VCaP (cell line): ENCODE results near the gene ARHGAP18.

ENCODE experiments used
- H3K27ac ChIP-seq: fragments of 450-650 bp; 2 replicates; pipeline ENCODE4 v1.5.1; 2017
- CTCF ChIP-seq: fragments of 450-650 bp; conservative IDR thresholded peaks from 2 replicates; pipeline ENCODE4 v1.5.1; 2017; ENCODE audit warnings: mild to moderate bottlenecking, moderate library complexity

ARHGAP18 gene

GRCh38 chr6:129634411-129635230, 75.4 kb downstream of the ARHGAP18 start:
- TF ChIP-seq CTCF, result no peak
- no peak overlapping the region for H3K27ac ChIP-seq

DNA sequence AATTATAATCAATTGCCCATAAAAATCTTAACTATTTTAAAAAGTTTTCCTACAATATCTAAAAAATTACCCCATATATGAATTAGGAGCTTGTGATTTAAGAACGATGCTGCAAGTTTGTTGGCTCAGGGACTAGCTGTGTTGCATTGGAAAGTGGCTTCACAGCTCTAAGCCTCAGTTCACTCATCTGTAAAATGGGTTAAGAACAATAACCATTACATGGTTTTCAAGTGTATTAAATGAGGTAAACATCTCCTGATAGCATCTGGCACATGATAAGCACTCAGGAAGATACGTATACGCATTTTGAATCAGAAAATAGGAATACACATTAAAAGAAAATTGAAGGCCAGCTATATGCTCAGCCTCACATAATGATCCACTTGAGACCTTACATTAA, 76.4 kb downstream of the ARHGAP18 start:
- TF ChIP-seq CTCF, result no peak
- no peak overlapping the region for H3K27ac ChIP-seq

DNA sequence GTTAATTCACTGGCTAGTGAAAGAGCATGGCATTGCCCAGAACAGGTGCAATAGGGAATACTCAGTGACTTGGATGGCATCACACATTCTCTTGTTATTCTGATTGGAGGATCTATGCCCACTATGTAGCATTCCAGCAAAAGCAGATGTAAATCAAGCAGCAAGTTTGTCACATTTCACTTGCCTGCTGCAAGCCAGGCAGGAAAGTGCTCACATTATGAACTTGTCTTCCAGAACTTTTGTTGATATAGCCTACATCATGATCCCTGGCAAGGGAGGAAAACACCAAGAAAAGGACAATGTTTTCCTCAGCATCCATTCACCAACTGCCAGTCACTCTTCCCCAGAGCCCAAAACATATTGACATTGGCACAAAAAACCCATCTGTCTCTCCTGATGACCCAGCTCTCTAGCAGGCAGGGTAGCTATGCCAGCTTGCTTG, 77.8 kb downstream of the ARHGAP18 start:
- H3K27ac ChIP-seq, result peak overlapping the region; percentile 27; the same call in 1 of the 2 replicates
- no peak for TF ChIP-seq CTCF

- TF ChIP-seq CTCF, result no peak
These were observed 78.9 kb downstream of the ARHGAP18 start for GRCh38 chr6:129631070-129631469.

DNA sequence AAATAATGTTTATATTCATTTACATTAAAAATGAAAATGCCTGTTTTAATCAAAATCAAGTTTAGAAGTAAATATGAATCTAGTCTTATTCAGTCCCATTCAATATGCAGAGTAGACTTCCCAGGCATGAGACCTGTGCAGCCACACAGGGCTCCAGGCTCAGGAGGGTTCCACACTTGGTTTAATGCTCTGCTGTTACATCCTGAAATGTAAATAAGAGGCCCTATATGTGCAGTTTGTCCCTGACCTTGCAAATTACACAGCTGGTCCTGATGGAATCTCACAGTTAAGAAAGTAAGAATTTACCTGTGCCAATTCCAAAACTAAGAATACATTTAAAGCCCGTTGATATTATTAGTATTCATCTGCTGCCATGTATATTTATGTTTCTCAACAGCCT, 79.4 kb downstream of the ARHGAP18 start:
- TF ChIP-seq CTCF, result no peak
- no peak overlapping the region for H3K27ac ChIP-seq

More at GRCh38 chr6:129631070-129631469, 78.9 kb downstream of the ARHGAP18 start:
- no peak overlapping the region for H3K27ac ChIP-seq

- no peak for TF ChIP-seq CTCF
- H3K27ac ChIP-seq, result no peak overlapping the region
These were observed 81.7 kb downstream of the ARHGAP18 start for GRCh38 chr6:129628101-129628815.

DNA sequence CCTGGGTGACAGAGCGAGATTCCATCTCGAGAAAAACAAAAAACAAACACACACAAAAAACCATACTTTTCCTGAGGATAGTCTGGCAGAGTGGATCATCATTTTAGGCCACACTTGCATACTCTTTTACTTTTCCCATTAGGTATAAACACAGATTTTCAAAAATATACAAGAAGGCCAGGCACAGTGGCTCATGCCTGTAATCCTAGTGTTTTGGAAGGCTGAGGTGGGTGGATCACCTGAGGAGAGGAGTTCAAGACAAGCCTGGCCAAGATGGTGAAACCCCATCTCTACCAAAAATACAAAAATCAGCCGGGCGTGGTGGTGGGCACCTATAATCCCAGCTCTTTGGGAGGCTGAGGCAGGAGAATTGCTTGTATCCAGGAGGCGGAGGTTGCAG, 85.5 kb downstream of the ARHGAP18 start:
- TF ChIP-seq CTCF, result no peak
- H3K27ac ChIP-seq, result no peak overlapping the region
